ENCODE results near the gene SWSAP1. TPM values are rescaled to one million over a fixed set of nuclear protein-coding genes. Genes with fewer than 3 reads are reported as not detected.
A peak's percentile ranks its signal among the peaks of the same experiment; 100 is the strongest.

The SWSAP1 gene
- total RNA-seq, 1 donor from 2014 or later, result 4.9 TPM

DNA sequence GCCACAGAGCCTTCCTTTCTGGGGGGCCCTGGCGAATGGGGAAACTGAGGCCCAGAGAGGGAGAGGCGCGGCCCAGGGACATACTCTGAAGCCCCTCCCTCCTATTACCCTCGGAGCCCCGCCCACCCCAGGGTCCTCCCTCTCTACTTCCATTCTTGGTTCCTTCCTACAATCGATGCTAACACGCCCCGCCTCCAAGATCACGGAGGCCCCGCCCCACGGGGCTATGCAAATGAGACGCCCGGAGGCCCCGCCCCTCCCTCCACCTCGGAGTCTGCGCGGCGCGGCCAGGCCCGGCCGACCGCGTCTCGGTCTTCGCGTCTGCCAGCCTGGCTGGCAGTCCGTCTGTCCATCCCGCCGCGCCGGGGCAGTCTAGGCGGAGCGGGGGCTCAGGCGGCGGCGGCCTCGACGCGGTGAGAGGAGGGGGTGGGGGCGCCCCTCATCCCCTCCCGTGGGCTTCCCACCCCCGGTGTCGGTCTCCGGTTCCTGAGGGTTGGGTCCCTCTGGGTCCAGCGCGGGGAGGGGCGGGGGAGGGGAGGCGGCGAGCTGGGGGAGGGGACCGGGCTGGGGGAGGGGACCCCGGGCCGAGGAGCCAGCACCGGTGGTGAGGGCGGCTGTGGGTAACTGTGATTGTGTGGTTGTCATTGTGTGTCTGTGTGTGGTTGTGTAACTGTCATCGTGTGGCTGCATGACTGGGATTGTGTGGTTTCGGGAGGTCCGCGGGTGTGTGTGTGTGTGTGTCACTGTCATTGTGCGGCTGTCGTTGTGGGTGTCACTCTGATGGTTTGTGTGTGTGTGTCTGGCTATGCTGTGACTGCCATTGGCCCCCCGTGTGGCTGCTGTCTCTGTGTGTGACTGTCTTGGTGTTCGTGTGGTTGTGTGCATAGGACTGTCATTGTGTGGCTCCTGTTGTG lies 19.0 kb upstream of the SWSAP1 start, which contains the start of gene PLPPR2:
TSS of gene PLPPR2 (plus strand) at position 273 of the 914 bp plus-strand sequence. CDS start 2,242 bp downstream, outside the sequence.
- DNase-seq (ENCODE audit: low spot score), result peak; percentile 94

DNA sequence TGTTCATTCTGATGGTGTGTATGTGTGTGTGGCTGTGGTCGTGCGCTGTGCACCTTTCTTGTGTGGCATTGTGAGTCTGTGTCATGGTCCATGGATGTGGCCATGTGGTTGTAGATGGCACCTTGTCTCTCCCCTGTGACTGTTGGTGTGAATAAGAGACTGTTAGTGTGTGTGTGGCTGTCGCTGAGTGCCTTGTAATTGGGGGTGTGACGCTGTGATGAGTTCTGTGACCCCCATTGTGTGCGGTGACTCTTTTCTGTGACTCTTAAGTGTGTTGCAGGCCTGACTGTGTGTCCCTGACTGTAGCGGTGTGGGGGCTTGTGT lies 18.4 kb upstream of the SWSAP1 start:
- no peak for DNase-seq (ENCODE audit: low spot score)

DNA sequence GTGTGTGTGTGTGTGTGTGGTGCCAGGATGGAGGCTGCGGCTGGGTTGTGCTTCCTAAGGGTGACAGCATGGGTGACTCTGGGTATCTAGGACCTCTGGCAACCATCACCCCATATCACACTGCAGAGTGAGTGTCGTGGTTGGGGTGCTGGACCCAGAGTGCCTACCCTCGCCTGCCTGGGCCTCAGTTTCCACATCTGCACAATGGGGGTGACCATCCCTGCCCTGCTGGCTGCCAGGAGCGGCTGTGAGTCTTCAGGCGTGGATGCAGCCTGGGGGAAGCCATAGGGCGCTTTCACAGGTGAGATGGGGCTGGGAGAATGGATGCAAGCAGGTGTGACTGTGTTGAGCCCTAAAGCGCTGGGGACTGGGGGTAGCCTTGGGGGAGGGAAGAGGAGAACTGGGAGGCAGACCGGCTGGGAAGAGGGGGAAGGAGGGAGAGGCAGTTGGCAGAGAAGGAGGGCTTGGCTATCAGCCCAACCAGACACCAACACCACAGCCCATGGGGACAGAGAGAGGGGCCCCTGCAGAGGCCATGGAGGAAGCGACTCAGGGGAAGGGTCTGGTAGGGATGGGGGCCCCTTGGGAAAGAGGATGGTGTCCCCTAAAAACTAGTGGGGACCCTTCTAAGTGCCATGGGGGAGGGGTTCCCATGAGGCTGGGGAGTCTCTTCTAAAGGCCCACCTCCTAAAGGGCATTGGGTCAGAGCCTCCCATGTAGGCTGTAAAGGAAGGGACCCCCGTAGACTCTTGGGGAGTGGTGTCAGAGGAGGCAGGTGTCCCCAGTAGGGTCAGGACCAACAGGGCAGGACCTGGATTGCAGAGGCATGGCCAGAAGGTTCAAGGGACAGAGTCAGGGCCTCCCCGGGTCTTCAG lies 17.6 kb upstream of the SWSAP1 start:
- no peak for DNase-seq (ENCODE audit: low spot score)

DNA sequence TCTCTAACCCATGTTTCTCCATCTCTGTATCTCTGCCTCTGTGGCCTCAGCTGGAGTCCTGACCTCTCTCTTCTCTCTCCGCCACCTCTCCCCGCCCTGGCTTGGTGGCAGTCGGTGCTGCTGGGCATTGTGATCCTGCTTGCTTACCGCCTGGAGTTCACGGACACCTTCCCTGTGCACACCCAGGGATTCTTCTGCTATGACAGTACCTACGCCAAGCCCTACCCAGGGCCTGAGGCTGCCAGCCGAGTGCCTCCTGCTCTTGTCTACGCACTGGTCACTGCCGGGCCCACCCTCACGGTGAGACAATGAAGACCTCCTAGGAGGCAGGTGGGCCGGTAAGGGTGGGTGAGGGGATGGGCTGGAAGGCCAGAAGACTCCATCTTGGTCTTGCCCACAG lies 15.0 kb upstream of the SWSAP1 start:
- DNase-seq (ENCODE audit: low spot score), result no peak

DNA sequence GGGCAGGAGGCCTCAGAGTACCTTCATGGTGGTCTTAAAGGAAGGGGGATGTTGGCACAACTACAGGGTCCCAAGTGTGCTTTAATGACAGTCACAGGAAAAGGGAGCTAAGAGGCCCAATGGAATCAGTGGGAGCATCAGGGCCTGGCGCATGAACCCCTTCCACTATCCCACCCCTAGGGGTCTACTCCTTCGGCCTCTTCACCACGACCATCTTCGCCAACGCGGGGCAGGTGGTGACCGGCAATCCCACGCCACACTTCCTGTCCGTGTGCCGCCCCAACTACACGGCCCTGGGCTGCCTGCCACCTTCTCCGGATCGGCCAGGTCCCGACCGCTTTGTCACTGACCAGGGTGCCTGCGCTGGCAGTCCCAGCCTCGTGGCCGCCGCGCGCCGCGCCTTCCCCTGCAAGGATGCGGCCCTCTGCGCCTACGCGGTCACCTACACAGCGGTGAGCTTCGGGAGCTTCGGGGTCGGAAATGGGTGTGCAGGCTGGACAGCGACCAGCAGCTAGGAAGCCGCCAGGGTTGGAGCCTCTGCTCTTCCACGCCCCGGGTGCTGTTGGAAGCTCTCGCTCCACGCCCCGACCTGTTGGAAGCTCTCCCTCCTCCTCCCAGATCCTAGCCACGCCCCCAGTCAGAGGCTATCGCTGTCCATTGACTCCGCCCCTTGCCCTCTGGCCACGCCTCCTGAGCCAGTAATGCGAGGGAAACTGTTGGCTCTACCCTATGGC lies 13.3 kb upstream of the SWSAP1 start:
- peak; percentile 74 for DNase-seq (ENCODE audit: low spot score)

DNA sequence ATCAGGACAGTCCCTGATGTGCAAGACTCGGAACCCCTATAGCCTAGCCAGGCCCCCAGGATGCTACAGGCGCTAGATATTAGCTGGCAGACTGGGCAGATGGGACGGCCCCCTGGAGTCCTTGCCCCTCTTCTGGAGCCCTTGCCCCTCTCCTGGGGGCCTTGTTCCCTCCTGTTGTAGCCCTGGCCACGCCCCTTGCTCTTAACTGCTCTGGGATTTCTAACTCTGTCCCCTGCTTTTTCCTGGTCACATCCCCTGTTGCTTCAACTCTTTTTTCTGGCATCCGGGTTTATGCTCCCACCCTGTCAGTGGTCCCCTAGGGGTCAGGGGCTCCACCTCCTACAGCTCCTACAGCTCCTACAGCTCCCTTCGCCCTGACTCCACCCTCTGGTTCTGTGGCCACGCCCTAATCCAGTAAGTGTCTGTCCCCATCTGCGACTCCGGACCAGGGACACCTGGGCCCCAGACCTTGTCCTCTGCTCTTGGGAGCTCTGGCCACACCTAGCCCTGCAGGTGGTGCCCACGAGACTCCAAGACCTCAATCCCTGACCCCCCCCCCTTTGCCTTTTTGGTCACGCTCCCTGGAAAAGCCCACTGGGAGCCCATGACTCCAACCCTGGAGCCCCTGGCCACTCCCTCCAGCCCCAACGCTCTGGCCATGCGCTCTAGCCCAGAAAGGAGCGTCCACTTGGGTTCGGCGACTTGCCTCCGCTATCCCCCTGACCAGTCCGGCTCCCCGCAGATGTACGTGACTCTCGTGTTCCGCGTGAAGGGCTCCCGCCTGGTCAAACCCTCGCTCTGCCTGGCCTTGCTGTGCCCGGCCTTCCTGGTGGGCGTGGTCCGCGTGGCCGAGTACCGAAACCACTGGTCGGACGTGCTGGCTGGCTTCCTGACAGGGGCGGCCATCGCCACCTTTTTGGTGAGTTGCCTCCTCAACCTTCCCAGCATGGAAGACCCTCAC lies 12.4 kb upstream of the SWSAP1 start:
- no peak for DNase-seq (ENCODE audit: low spot score)

DNA sequence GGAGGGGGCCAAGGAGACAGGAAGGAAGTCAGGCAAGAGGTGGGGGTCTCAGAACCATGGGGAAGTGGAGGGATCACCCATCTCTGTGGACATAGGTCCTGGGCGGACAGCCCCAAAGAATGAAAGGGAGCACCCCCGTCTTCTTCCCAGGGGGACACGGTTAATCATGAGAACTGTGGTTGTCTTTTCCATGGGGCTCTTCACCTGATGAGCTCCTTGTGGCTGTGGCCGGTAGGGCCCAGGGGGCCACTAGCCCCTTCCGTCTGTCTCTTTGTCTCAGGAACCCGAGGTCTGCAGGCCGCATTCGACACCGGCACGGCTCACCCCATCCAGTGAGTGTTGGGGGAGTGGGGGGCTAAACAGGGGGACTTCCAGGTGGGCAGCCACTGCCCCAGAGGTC lies 10.6 kb upstream of the SWSAP1 start:
- DNase-seq (ENCODE audit: low spot score), result no peak

DNA sequence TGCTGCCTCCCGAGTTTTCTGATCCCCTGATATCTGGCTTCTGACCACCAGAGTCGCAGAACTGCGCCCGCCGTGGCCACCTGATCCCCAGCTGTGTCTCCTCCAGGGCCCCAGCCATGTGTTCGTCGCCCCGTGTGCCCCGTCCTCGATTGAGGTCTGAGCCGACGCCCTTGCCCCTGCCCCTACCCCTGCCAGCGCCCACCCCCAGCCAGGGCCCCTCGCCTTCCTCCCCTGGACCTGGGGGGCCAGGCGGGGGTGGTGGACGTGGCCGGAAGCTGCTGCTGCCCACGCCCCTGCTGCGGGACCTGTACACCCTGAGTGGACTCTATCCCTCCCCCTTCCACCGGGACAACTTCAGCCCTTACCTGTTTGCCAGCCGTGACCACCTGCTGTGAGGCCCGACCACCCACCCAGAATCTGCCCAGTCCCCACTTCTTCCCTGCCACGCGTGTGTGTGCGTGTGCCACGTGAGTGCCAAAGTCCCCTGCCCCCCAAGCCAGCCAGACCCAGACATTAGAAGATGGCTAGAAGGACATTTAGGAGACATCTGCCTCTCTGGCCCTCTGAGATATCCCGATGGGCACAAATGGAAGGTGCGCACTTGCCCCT lies 10.1 kb upstream of the SWSAP1 start:
- no peak for DNase-seq (ENCODE audit: low spot score)

DNA sequence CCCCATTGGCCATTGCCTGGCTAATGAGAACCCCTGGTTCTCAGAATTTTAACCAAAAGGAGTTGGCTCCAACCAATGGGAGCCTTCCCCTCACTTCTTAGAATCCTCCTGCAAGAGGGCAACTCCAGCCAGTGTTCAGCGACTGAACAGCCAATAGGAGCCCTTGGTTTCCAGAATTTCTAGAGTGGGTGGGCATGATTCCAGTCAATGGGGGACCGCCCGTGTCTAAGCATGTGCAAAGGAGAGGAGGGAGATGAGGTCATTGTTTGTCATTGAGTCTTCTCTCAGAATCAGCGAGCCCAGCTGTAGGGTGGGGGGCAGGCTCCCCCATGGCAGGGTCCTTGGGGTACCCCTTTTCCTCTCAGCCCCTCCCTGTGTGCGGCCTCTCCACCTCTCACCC lies 9.5 kb upstream of the SWSAP1 start:
- no peak for DNase-seq (ENCODE audit: low spot score)

DNA sequence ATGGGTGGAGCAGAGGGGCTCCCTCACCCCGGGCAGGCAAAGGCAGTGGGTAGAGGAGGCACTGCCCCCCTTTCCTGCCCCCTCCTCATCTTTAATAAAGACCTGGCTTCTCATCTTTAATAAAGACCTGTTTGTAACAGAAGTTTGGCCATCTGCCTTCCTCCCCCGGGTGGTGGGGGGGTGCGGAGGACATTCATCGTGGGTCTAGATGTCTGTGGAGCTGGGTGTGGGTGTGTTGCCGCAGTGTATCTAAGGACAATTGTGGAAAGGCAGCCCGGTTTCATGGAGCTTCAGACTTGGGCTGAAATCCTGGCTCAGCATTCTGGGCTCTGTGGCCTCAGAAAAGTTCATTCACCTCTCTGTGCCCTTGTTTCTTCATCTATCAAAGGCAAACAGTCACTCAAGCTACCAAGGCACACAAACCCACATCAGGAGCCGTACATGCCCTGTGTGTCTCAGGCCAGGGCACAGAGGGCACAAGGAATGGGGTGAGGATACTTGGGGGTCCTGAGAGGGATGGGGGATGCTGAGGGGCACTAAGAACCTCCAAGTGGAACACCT lies 8.8 kb upstream of the SWSAP1 start:
- DNase-seq (ENCODE audit: low spot score), result no peak

DNA sequence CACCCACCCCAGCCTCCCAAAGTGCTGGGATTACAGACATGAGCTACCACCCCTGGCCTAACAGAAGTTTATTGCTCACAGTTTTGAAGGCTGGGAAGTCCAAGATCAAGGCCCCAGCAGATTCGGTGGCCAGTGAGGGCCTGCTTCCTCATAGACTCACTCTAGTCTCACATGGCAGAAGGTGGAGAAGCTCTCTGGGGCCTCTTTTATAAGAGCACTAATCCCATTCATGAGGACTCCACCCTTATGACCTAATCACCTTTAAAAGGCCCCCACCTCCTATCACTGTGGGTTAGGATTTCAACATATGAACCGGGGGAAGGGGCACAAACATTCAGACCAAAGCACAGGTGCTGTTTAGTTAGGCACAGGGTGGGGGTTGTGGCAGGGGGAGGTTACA lies 6.9 kb upstream of the SWSAP1 start:
- no peak for DNase-seq (ENCODE audit: low spot score)

DNA sequence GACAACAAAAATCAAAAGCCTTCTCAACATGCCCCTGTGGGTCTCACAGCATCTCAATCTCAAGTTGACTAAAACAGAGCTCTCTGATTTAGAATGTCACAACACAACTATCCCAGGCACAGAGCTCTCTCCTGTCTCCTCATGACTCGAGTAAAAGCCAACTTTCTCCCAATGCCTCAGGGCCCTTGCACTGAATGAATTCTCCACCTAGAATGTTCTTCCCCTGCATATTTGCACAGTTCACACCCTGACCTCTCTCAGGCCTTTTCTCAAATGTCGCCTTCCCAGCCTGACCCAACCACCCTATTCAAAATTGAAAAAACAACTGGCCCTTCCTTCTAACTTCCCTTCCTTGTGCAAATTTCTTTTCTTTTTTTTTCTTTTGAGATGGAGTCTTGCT lies 3.7 kb upstream of the SWSAP1 start:
- DNase-seq (ENCODE audit: low spot score), result no peak

DNA sequence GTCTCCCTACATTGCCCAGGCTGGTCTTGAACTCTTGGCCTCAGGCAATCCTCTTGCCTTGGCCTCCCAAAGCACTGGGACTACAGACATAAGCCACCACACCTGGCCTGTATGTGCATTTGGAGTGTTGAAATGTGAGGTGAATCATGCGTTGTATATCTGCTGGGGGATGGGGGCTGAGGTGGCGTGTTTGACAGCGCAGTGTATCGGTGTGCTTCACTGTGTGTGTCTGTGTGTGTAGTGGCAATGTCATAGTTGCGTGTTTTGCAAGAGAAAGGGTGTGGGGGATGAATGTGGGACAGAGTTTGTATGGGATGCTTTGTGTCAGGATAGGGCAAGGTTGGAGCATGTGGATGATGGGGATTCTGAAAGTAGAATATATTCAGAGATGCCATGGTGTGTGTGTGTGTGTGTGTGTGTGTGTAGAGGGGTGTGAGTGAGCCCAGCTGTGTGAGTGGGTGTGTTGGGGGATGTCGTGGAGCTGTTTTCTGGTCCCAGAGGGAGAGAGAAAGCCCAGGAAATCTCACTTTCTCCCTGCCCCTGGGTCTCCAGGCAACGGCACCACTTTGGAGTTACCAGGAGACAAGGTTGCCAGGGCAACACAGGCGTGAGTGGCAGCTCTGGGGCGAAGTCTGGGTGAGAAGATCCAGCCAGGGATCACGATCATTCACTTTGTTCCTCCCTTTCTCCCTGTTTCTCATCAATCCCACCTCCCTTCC lies 1.1 kb upstream of the SWSAP1 start:
- no peak for DNase-seq (ENCODE audit: low spot score)

DNA sequence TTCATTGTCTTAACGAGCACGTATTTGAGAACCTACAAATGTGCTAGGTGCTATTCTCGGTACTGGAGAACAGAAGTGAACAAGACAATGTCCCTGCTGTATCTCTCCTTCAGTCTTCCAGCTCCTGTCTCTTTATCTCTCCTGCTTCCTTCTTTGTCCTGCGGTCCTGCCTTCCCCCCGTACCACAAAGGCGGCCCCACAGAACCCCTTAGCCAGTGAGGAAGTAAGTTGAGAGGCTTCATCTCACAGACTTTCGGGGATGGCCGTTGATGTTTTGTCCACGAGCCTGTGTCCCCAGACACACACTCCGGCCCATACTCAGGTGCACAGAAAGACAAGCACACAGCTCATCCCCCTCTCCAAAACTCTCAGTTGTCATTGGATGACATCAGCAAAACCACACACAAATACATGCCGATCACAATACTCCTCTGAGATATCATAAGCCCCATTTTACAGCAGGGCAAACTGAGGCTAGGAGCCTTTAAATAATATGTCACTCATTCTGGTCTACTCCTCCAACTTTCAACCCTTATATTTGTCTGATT lies 507 bp upstream of the SWSAP1 start:
- no peak for DNase-seq (ENCODE audit: low spot score)

DNA sequence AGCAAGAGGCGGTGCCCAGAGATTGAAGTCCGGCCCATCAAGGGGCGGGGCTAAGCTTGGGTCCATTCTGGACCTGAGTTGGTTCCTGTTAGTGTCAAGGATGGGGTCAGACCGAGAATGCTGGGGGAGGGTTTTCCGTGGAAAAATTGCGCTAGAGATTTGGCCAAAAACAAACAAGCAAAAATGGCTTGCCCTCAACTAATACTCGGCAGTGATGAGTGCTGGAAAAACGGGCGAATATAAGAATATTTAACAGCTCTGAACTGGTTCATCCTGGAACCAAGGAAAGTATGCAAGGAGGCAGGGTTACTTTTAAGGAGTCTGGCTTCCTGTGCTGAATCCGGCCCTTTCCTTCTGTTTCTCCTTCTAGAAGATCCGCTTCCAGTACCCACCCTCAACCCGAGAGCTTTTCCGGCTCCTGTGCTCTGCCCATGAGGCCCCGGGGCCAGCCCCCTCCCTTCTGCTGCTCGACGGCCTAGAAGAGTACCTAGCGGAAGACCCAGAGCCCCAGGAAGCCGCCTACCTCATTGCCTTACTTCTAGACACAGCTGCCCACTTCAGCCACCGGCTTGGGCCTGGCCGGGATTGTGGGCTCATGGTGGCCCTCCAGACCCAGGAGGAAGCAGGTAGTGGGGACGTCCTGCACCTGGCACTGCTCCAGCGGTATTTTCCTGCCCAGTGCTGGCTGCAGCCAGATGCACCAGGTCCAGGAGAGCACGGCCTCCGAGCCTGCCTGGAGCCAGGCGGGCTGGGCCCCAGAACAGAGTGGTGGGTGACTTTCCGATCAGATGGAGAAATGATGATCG lies 880 bp downstream of the SWSAP1 start:
- DNase-seq (ENCODE audit: low spot score), result peak; percentile 63

DNA sequence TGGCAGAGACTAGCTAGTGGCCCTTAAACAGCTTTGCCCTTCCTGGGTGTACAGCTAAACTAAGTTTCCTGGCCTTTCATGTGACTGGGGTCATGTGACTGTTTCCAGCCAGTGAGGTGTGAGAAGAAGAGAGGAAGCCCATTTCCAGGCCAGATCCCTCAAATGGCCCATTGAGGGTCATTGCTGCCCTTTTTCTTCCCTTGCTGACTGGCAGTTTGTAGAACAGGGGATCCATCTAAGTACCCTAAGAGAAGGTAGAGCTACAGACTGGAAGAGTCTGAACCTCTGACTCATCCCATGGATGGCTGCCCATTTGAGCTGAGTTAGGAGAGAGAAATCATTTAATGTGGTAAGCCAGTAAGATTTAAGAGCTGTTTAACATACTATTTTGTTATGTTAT lies 2.8 kb downstream of the SWSAP1 start:
- DNase-seq (ENCODE audit: low spot score), result no peak

DNA sequence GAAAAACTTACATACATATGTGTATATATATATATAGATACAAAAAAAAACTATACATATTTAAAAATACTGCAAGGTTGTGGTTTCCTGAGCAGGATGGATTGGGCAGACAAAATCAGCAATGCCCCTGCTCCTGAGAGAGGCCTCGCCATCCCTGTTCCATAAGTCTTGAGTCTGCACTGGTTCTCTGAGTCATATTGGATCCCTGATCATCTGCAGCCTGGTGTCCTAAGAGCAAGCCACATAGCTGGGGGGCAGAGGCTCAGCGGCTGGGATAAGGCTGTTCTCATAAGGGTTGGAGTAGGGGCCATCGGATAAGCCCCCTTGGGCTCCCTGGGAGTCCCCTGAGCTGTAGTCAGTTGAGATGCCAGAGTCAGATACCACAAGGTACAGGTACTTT lies 3.3 kb downstream of the SWSAP1 start:
- no peak for DNase-seq (ENCODE audit: low spot score)

Data from mucosa of gallbladder (tissue), 1 donor.